Measurements from ENCODE around the gene RPS6KL1.

Gene RPS6KL1

DNA sequence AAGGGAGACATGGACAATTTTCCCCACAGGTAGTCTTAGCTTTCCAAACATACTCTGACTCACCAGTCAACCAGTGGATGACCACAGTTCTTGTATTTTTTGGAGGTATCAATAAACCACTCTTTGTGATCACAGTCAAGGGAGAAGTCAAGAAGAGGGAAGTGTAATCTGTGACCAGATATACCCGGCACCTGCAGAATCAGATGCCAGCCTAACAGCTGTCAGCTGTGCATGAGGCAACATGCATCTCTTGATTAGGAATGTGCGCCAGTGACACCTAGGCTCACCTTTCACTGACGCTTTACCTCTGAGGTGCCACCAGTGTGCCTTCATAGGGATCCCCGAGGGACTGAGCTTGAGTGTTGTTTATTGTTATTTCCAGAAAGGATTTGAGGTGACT is 67.1 kb downstream of the RPS6KL1 start:
- no peak for DNase-seq (ENCODE audit: insufficient read length)
- TF ChIP-seq POLR2A (IDR thresholded peaks at IDR 0.05; ENCODE audit: low read depth, low read length) (no peak), POLR2AphosphoS5 (IDR thresholded peaks at IDR 0.05; ENCODE audit: low read depth, low read length) (no peak), TAF1 (IDR thresholded peaks at IDR 0.05; ENCODE audit: borderline replicate concordance, low read depth, low read length) (no peak)
- FAIRE-seq = no peak

DNA sequence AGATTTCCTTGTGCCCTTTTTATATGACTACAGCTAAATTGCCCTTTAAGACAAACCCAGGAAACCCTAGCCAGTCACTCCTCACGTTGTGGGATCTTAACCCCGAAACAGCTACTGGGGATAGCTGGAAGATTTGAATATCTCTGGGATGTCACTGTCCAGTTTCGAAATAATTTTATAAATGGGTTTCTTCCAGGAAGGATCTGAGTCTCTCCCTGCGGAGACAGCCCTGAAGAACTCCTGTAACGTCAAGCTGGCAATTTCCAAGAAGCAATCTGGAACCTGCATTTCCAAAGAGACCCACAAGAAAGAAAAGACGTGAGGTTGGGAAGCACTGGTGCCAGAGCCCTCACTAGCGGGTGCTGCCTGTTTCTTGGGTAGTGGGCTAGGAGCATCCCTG is 68.0 kb downstream of the RPS6KL1 start:
- DNase-seq (ENCODE audit: insufficient read length) (no peak), FAIRE-seq (no peak)
- TF ChIP-seq POLR2A (IDR thresholded peaks at IDR 0.05; ENCODE audit: low read depth, low read length) (no peak), POLR2AphosphoS5 (IDR thresholded peaks at IDR 0.05; ENCODE audit: low read depth, low read length) (no peak), TAF1 (IDR thresholded peaks at IDR 0.05; ENCODE audit: borderline replicate concordance, low read depth, low read length) (no peak)

All from GM12892 (cell line).